ENCODE measurements around the gene EEPD1. TPM values are rescaled to one million over a fixed set of nuclear protein-coding genes. Genes with fewer than 3 reads are reported as not detected.
"Not testable (repeated sequence)": the region's sequence is repeated elsewhere in the genome, so short reads cannot be mapped to it uniquely, and the experiment has no call there.

Gene EEPD1
- polyA plus RNA-seq, 3 donors from 2014 or later = 1.3 to 4.4 (median 2.1) TPM

- no peaks in the 10 kb centered on the region for H3K4me1 Mint-ChIP-seq
- H3K36me3 Mint-ChIP-seq = no peaks in the 10 kb centered on the region
- H3K4me3 Mint-ChIP-seq = no peak overlapping the region
Observed at GRCh38 chr7:36314491-36314890, 161.4 kb downstream of the EEPD1 start.

GRCh38 chr7:36315309-36315944 lies 162.4 kb downstream of the EEPD1 start:
- no peak for DNase-seq
- Mint-ChIP-seq H3K27ac (no peak overlapping the region), H3K4me3 (no peak overlapping the region), H3K36me3 (no peaks in the 10 kb centered on the region), H3K9me3 (no peaks in the 10 kb centered on the region), H3K27me3 (ENCODE audit: low read depth in 3 of 3) (peaks cover 0 to 8% (median 7%) of the 10 kb centered on the region in 3 donors), H3K4me1 (no peaks in the 10 kb centered on the region)

More at GRCh38 chr7:36314491-36314890, 161.4 kb downstream of the EEPD1 start:
- Mint-ChIP-seq H3K9me3 (no peaks in the 10 kb centered on the region), H3K27ac (no peak overlapping the region), H3K27me3 (ENCODE audit: low read depth in 3 of 3) (peaks cover 0 to 5% (median 4%) of the 10 kb centered on the region in 3 donors)
- no peak for DNase-seq

GRCh38 chr7:36316319-36316718 lies 163.3 kb downstream of the EEPD1 start:
- Mint-ChIP-seq H3K36me3 (no peaks in the 10 kb centered on the region), H3K4me3 (no peak overlapping the region), H3K4me1 (no peaks in the 10 kb centered on the region), H3K27ac (no peak overlapping the region), H3K9me3 (no peaks in the 10 kb centered on the region), H3K27me3 (ENCODE audit: low read depth in 3 of 3) (peaks cover 0 to 8% (median 7%) of the 10 kb centered on the region in 3 donors)
- DNase-seq = no peak

- no peak for DNase-seq
- peaks cover 2 to 9% (median 8%) of the 10 kb centered on the region in 3 donors for H3K27me3 Mint-ChIP-seq (ENCODE audit: low read depth in 3 of 3)
- H3K4me3 Mint-ChIP-seq = no peak overlapping the region
- no peak overlapping the region for H3K27ac Mint-ChIP-seq
- H3K4me1 Mint-ChIP-seq = no peaks in the 10 kb centered on the region
- H3K36me3 Mint-ChIP-seq = no peaks in the 10 kb centered on the region
- H3K9me3 Mint-ChIP-seq = no peaks in the 10 kb centered on the region
Observed at GRCh38 chr7:36317276-36317675, 164.2 kb downstream of the EEPD1 start.

GRCh38 chr7:36318116-36318515 lies 165.1 kb downstream of the EEPD1 start:
- no peak overlapping the region for H3K4me3 Mint-ChIP-seq
- peaks cover 3 to 9% (median 5%) of the 10 kb centered on the region in 3 donors for H3K27me3 Mint-ChIP-seq (ENCODE audit: low read depth in 3 of 3)
- no peaks in the 10 kb centered on the region for H3K4me1 Mint-ChIP-seq
- no peak for DNase-seq
- no peaks in the 10 kb centered on the region for H3K36me3 Mint-ChIP-seq
- no peaks in the 10 kb centered on the region for H3K9me3 Mint-ChIP-seq
- no peak overlapping the region for H3K27ac Mint-ChIP-seq

- not testable (repeated sequence) for H3K4me3 Mint-ChIP-seq; H3K27me3 Mint-ChIP-seq (ENCODE audit: low read depth in 3 of 3); H3K36me3 Mint-ChIP-seq; H3K4me1 Mint-ChIP-seq; H3K27ac Mint-ChIP-seq; H3K9me3 Mint-ChIP-seq; DNase-seq
Observed at GRCh38 chr7:36321284-36321683, 168.2 kb downstream of the EEPD1 start.

- Mint-ChIP-seq H3K4me1 (no peaks in the 10 kb centered on the region), H3K36me3 (no peaks in the 10 kb centered on the region), H3K27ac (no peak overlapping the region), H3K9me3 (no peaks in the 10 kb centered on the region), H3K27me3 (ENCODE audit: low read depth in 3 of 3) (peaks cover 0 to 10% (median 3%) of the 10 kb centered on the region in 3 donors), H3K4me3 (no peak overlapping the region)
- no peak for DNase-seq
Observed at GRCh38 chr7:36336390-36336789, 183.3 kb downstream of the EEPD1 start.

GRCh38 chr7:36338256-36338655 lies 185.2 kb downstream of the EEPD1 start:
- Mint-ChIP-seq H3K27ac (no peak overlapping the region), H3K4me1 (no peaks in the 10 kb centered on the region), H3K4me3 (no peak overlapping the region), H3K27me3 (ENCODE audit: low read depth in 3 of 3) (peaks cover 0 to 10% (median 1%) of the 10 kb centered on the region in 3 donors), H3K9me3 (no peaks in the 10 kb centered on the region), H3K36me3 (no peaks in the 10 kb centered on the region)
- DNase-seq = no peak

- Mint-ChIP-seq H3K4me1 (no peaks in the 10 kb centered on the region), H3K27ac (no peak overlapping the region), H3K4me3 (no peak overlapping the region), H3K27me3 (ENCODE audit: low read depth in 3 of 3) (peaks cover 3 to 11% (median 5%) of the 10 kb centered on the region in 3 donors), H3K9me3 (no peaks in the 10 kb centered on the region), H3K36me3 (no peaks in the 10 kb centered on the region)
- no peak for DNase-seq
Observed at GRCh38 chr7:36343548-36343947, 190.5 kb downstream of the EEPD1 start.

- DNase-seq = no peak
- Mint-ChIP-seq H3K27me3 (ENCODE audit: low read depth in 3 of 3) (peaks cover 3 to 9% (median 6%) of the 10 kb centered on the region in 3 donors), H3K27ac (no peak overlapping the region), H3K36me3 (no peaks in the 10 kb centered on the region), H3K4me1 (no peaks in the 10 kb centered on the region), H3K9me3 (no peaks in the 10 kb centered on the region), H3K4me3 (no peak overlapping the region)
Observed at GRCh38 chr7:36344622-36345021, 191.6 kb downstream of the EEPD1 start.

- H3K9me3 Mint-ChIP-seq = no peaks in the 10 kb centered on the region
- no peaks in the 10 kb centered on the region for H3K4me1 Mint-ChIP-seq
- peaks cover 3 to 9% (median 6%) of the 10 kb centered on the region in 3 donors for H3K27me3 Mint-ChIP-seq (ENCODE audit: low read depth in 3 of 3)
- no peak overlapping the region for H3K4me3 Mint-ChIP-seq
- H3K36me3 Mint-ChIP-seq = no peaks in the 10 kb centered on the region
- no peak overlapping the region for H3K27ac Mint-ChIP-seq
- DNase-seq = no peak
Observed at GRCh38 chr7:36346260-36346831, 193.3 kb downstream of the EEPD1 start.

GRCh38 chr7:36348256-36348655 lies 195.2 kb downstream of the EEPD1 start:
- no peak for DNase-seq
- Mint-ChIP-seq H3K9me3 (no peaks in the 10 kb centered on the region), H3K4me1 (no peaks in the 10 kb centered on the region), H3K4me3 (no peak overlapping the region), H3K27me3 (ENCODE audit: low read depth in 3 of 3) (peaks cover 2 to 6% (median 5%) of the 10 kb centered on the region in 3 donors), H3K36me3 (no peaks in the 10 kb centered on the region), H3K27ac (no peak overlapping the region)

GRCh38 chr7:36348771-36349170 lies 195.7 kb downstream of the EEPD1 start:
- DNase-seq = no peak
- Mint-ChIP-seq H3K27me3 (ENCODE audit: low read depth in 3 of 3) (peaks cover 0 to 5% (median 5%) of the 10 kb centered on the region in 3 donors), H3K27ac (no peak overlapping the region), H3K9me3 (no peaks in the 10 kb centered on the region), H3K4me1 (no peaks in the 10 kb centered on the region), H3K36me3 (no peaks in the 10 kb centered on the region), H3K4me3 (no peak overlapping the region)

GRCh38 chr7:36349626-36350025 lies 196.6 kb downstream of the EEPD1 start:
- H3K27ac Mint-ChIP-seq = no peak overlapping the region
- no peak for DNase-seq
- no peaks in the 10 kb centered on the region for H3K4me1 Mint-ChIP-seq
- peaks cover 0 to 5% (median 5%) of the 10 kb centered on the region in 3 donors for H3K27me3 Mint-ChIP-seq (ENCODE audit: low read depth in 3 of 3)
- no peaks in the 10 kb centered on the region for H3K36me3 Mint-ChIP-seq
- no peak overlapping the region for H3K4me3 Mint-ChIP-seq
- H3K9me3 Mint-ChIP-seq = no peaks in the 10 kb centered on the region
